Measurements from ENCODE around the gene LDLRAP1.

- TF ChIP-seq, protein P1, sequence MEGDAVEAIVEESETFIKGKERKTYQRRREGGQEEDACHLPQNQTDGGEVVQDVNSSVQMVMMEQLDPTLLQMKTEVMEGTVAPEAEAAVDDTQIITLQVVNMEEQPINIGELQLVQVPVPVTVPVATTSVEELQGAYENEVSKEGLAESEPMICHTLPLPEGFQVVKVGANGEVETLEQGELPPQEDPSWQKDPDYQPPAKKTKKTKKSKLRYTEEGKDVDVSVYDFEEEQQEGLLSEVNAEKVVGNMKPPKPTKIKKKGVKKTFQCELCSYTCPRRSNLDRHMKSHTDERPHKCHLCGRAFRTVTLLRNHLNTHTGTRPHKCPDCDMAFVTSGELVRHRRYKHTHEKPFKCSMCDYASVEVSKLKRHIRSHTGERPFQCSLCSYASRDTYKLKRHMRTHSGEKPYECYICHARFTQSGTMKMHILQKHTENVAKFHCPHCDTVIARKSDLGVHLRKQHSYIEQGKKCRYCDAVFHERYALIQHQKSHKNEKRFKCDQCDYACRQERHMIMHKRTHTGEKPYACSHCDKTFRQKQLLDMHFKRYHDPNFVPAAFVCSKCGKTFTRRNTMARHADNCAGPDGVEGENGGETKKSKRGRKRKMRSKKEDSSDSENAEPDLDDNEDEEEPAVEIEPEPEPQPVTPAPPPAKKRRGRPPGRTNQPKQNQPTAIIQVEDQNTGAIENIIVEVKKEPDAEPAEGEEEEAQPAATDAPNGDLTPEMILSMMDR (IDR thresholded peaks at IDR 0.05), result no peak
- no peak for TF ChIP-seq POLR2A (IDR thresholded peaks at IDR 0.05)
- TF ChIP-seq POLR2AphosphoS5 (IDR thresholded peaks at IDR 0.05), result no peak
These were observed 16.6 kb downstream of the LDLRAP1 start for GRCh38 chr1:25560001-25560400.

Data from suprapubic skin (tissue), 4 donors.